Mesothelial cell of epicardium (in vitro differentiated cells): ENCODE measurements around the gene A1BG. TPM values are rescaled to one million over a fixed set of nuclear protein-coding genes. Genes with fewer than 3 reads are reported as not detected.

Experiments
- DNase-seq, 2 experiments: peaks; one replicate each; pipeline ENCODE4 v3.0.0; 2021; ENCODE audit warnings: low spot score in 2 of 2; ENCODE audit not compliant: unreplicated experiment in 2 of 2
- H3K27ac Mint-ChIP-seq: 2 replicates; pipeline ENCODE4 v1.8.0; 2021; ENCODE audit warnings: mixed read lengths
- H3K27me3 Mint-ChIP-seq: 2 replicates; pipeline ENCODE4 v1.8.0; 2021; ENCODE audit warnings: low read depth, mixed read lengths
- H3K36me3 Mint-ChIP-seq: 2 replicates; pipeline ENCODE4 v1.8.0; 2021; ENCODE audit warnings: mixed read lengths
- H3K4me1 Mint-ChIP-seq: 2 replicates; pipeline ENCODE4 v1.8.0; 2021; ENCODE audit warnings: mixed read lengths
- H3K4me3 Mint-ChIP-seq: 2 replicates; pipeline ENCODE4 v1.8.0; 2021; ENCODE audit warnings: mild to moderate bottlenecking, moderate library complexity, mixed read lengths
- H3K9me3 Mint-ChIP-seq: 2 replicates; pipeline ENCODE4 v1.8.0; 2021; ENCODE audit warnings: mixed read lengths
- CTCF ChIP-seq: fragments of 200-600 bp; sonication (generic); IDR thresholded peaks from one replicate; pipeline ENCODE4 v1.5.0; 2021; ENCODE audit warnings: antibody characterized with exemption; ENCODE audit not compliant: unreplicated experiment
- total RNA-seq: library from RNA; stranded (reverse); gene quantifications from 3 replicates; pipeline ENCODE4 v1.2.1, GENCODE V29; 2021

The A1BG gene
- 12.3 to 15.5 TPM (median 13.1 TPM) in 3 replicates for total RNA-seq

- no peak for TF ChIP-seq CTCF
Measured at GRCh38 chr19:58352760-58353671, at the start of gene A1BG. Gene A1BG, minus strand, starts transcription at chr19:58353492. Its CDS starts 55 bp downstream, at chr19:58353437.

GRCh38 chr19:58401840-58402421 is 48.6 kb upstream of the A1BG start:
- H3K4me1 Mint-ChIP-seq = peaks cover 17% of the 10 kb centered on the region
- no peak for DNase-seq

More at GRCh38 chr19:58352760-58353671, at the start of gene A1BG:
- Mint-ChIP-seq H3K4me1 (peaks cover 2% of the 10 kb centered on the region), H3K4me3 (no peak within 1 kb of the TSS), H3K27ac (no peak within 1 kb of the TSS), H3K9me3 (no peaks in the 10 kb centered on the region), H3K36me3 (peaks cover 4% of the 10 kb centered on the region), H3K27me3 (peaks cover 8% of the 10 kb centered on the region)
- no peak for DNase-seq

GRCh38 chr19:58400916-58401839 is 47.9 kb upstream of the A1BG start:
- TF ChIP-seq CTCF = no peak
- peaks cover 14% of the 10 kb centered on the region for H3K4me1 Mint-ChIP-seq
- peaks cover 13% of the 10 kb centered on the region for H3K27me3 Mint-ChIP-seq
- peaks cover 2% of the 10 kb centered on the region for H3K36me3 Mint-ChIP-seq
- H3K9me3 Mint-ChIP-seq = no peaks in the 10 kb centered on the region
- peak; percentile 99 for DNase-seq
- peak overlapping the region; percentile 87 for H3K4me3 Mint-ChIP-seq
- H3K27ac Mint-ChIP-seq = peak overlapping the region; percentile 97

More at GRCh38 chr19:58401840-58402421, 48.6 kb upstream of the A1BG start:
- Mint-ChIP-seq H3K36me3 (peaks cover 4% of the 10 kb centered on the region), H3K9me3 (no peaks in the 10 kb centered on the region), H3K27me3 (peaks cover 12% of the 10 kb centered on the region), H3K27ac (peak overlapping the region; percentile 97), H3K4me3 (peak overlapping the region; percentile 87)
- TF ChIP-seq CTCF = no peak

GRCh38 chr19:58400316-58400915 is 47.1 kb upstream of the A1BG start:
- no peak for TF ChIP-seq CTCF
- Mint-ChIP-seq H3K4me1 (peaks cover 16% of the 10 kb centered on the region), H3K27me3 (peaks cover 19% of the 10 kb centered on the region), H3K27ac (no peak overlapping the region), H3K9me3 (no peaks in the 10 kb centered on the region), H3K4me3 (peak overlapping the region; percentile 87), H3K36me3 (peaks cover 2% of the 10 kb centered on the region)
- no peak for DNase-seq

- Mint-ChIP-seq H3K4me3 (peak overlapping the region; percentile 87), H3K36me3 (peaks cover 2% of the 10 kb centered on the region), H3K4me1 (peaks cover 16% of the 10 kb centered on the region), H3K27me3 (peaks cover 19% of the 10 kb centered on the region), H3K9me3 (no peaks in the 10 kb centered on the region), H3K27ac (no peak overlapping the region)
- TF ChIP-seq CTCF = no peak
- DNase-seq = no peak
Measured at GRCh38 chr19:58399903-58400302, 46.6 kb upstream of the A1BG start.
